ENCODE measurements around the gene BCL7B.

Gene BCL7B

DNA sequence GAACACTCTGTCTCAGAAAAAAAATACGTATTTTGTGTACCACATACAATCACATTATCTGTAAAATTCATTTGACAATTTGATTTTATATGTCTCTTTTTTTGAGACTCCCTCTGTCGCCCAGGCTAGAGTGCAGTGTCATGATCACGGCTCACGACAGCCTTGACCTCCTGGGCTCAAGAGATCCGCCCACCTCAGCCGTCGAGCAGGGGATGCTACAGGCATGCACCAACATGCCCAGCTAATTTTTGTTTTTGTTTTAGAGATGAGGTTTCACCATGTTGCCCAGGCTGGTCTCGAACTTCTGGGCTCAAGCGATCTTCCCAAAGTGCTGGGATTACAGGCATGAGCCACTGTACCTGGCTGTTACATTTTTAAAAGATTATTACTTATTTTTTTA is 23.7 kb downstream of the BCL7B start (continued):
- TF ChIP-seq ZNF707 (tag by site-specific recombination; IDR thresholded peaks at IDR 0.05) (no peak), ZNF510 (tag by site-specific recombination; IDR thresholded peaks at IDR 0.05; ENCODE audit: insufficient replicate concordance) (no peak), MZF1 (tag by site-specific recombination; IDR thresholded peaks at IDR 0.05; ENCODE audit: borderline replicate concordance) (no peak), ZNF610 (tag by site-specific recombination; IDR thresholded peaks at IDR 0.05; ENCODE audit: borderline replicate concordance) (no peak), ZBTB21 (tag by site-specific recombination; IDR thresholded peaks at IDR 0.05) (no peak), ZBTB48 (tag by site-specific recombination; IDR thresholded peaks at IDR 0.05) (no peak), EGR2 (tag by site-specific recombination; IDR thresholded peaks at IDR 0.05; ENCODE audit: low read depth) (peak; percentile 33; the same call in 1 of the 2 replicates), ZNF76 (tag by site-specific recombination; IDR thresholded peaks at IDR 0.05; ENCODE audit: borderline replicate concordance, low read depth) (no peak)
- TF ChIP-seq, protein P1, sequence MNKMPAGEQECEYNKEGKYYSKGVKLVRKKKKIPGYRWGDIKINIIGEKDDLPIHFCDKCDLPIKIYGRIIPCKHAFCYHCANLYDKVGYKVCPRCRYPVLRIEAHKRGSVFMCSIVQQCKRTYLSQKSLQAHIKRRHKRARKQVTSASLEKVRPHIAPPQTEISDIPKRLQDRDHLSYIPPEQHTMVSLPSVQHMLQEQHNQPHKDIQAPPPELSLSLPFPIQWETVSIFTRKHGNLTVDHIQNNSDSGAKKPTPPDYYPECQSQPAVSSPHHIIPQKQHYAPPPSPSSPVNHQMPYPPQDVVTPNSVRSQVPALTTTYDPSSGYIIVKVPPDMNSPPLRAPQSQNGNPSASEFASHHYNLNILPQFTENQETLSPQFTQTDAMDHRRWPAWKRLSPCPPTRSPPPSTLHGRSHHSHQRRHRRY (tag by site-specific recombination; IDR thresholded peaks at IDR 0.05): no peak

DNA sequence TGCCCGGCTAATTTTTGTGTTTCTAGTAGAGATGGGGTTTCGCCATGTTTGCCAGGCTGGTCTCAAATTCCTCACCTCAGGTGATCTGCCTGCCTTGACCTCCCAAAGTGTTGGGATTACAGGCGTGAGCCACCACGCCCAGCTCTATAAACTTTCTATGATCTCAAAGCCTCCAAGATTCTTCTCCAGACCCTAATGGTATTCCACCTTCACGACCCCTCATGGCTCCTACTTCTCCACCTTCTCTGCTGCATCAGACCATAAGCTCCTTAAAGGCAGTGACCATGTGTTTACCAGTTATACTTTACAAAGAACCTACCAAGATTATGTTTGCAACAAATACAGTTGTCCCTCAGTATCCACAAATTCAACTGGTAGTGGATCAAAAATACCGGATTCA is 25.3 kb downstream of the BCL7B start:
- no peaks in the 10 kb centered on the region for H3K9me3 ChIP-seq (ENCODE audit: control insufficient read depth, insufficient read depth, low read depth, low read length)
- no peak overlapping the region for H3K27ac ChIP-seq (ENCODE audit: extremely low read depth, low read depth, low read length)
- ChIA-PET POLR2A (interaction anchor here (1.9 kb wide), 1 partner anchor 10 kb away, joined by 12 read pairs; the partner anchor contains the start of gene BAZ1B), CTCF (no interaction called here)
- H3K36me3 ChIP-seq (ENCODE audit: control insufficient read depth in 2 of 2, insufficient read depth in 1 of 2, low read length in 2 of 2): peaks cover 0 to 9% of the 10 kb centered on the region in 2 experiments; a peak in 2 of 3 replicates
- H3K4me3 ChIP-seq (ENCODE audit: low read depth, low read length): no peak overlapping the region
- H3K4me1 ChIP-seq (ENCODE audit: control insufficient read depth, insufficient read depth, low read length): no peaks in the 10 kb centered on the region
- TF ChIP-seq ZNF175 (tag by site-specific recombination; IDR thresholded peaks at IDR 0.05) (no peak), ZNF184 (tag by site-specific recombination; IDR thresholded peaks at IDR 0.05) (peak; percentile 92; the same call in 1 of the 2 replicates), ZFP3 (tag by site-specific recombination; IDR thresholded peaks at IDR 0.05; ENCODE audit: low read depth) (no peak)

DNA sequence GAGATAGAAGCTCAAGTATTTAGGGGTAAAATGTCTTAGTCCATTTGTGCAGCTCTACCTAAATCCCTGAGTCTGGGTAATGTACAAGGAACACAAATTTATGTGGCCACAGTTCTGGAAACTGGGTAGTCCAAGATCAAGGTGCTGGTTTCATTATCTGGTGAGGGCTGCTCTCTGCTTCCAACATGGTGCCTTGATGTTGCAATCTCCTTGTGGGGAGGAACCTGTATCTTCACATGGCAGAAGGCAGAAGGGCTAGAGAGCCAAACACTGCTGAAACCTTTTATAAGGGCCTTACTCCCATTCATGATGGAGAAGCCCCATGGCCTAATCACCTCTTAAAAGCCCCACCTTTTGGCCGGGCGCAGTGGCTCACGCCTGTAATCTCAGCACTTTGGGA is 26.7 kb downstream of the BCL7B start:
- ChIA-PET POLR2A (no interaction called here), CTCF (interaction anchor here (0.7 to 1.1 kb wide), 2 partner anchors 13 to 37 kb away, joined by 3 to 5 read pairs; no protein-coding TSS in a partner anchor)
- no peaks in the 10 kb centered on the region for H3K9me3 ChIP-seq (ENCODE audit: control insufficient read depth, insufficient read depth, low read depth, low read length)
- H3K4me1 ChIP-seq (ENCODE audit: control insufficient read depth, insufficient read depth, low read length): no peaks in the 10 kb centered on the region
- H3K27ac ChIP-seq (ENCODE audit: extremely low read depth, low read depth, low read length): no peak overlapping the region
- H3K4me3 ChIP-seq (ENCODE audit: low read depth, low read length): no peak overlapping the region
- H3K36me3 ChIP-seq (ENCODE audit: control insufficient read depth in 2 of 2, insufficient read depth in 1 of 2, low read length in 2 of 2): no peaks in the 10 kb centered on the region; a peak in 1 of 3 replicates
- TF ChIP-seq, protein P2, sequence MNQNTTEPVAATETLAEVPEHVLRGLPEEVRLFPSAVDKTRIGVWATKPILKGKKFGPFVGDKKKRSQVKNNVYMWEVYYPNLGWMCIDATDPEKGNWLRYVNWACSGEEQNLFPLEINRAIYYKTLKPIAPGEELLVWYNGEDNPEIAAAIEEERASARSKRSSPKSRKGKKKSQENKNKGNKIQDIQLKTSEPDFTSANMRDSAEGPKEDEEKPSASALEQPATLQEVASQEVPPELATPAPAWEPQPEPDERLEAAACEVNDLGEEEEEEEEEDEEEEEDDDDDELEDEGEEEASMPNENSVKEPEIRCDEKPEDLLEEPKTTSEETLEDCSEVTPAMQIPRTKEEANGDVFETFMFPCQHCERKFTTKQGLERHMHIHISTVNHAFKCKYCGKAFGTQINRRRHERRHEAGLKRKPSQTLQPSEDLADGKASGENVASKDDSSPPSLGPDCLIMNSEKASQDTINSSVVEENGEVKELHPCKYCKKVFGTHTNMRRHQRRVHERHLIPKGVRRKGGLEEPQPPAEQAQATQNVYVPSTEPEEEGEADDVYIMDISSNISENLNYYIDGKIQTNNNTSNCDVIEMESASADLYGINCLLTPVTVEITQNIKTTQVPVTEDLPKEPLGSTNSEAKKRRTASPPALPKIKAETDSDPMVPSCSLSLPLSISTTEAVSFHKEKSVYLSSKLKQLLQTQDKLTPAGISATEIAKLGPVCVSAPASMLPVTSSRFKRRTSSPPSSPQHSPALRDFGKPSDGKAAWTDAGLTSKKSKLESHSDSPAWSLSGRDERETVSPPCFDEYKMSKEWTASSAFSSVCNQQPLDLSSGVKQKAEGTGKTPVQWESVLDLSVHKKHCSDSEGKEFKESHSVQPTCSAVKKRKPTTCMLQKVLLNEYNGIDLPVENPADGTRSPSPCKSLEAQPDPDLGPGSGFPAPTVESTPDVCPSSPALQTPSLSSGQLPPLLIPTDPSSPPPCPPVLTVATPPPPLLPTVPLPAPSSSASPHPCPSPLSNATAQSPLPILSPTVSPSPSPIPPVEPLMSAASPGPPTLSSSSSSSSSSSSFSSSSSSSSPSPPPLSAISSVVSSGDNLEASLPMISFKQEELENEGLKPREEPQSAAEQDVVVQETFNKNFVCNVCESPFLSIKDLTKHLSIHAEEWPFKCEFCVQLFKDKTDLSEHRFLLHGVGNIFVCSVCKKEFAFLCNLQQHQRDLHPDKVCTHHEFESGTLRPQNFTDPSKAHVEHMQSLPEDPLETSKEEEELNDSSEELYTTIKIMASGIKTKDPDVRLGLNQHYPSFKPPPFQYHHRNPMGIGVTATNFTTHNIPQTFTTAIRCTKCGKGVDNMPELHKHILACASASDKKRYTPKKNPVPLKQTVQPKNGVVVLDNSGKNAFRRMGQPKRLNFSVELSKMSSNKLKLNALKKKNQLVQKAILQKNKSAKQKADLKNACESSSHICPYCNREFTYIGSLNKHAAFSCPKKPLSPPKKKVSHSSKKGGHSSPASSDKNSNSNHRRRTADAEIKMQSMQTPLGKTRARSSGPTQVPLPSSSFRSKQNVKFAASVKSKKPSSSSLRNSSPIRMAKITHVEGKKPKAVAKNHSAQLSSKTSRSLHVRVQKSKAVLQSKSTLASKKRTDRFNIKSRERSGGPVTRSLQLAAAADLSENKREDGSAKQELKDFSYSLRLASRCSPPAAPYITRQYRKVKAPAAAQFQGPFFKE (tag by site-specific recombination; IDR thresholded peaks at IDR 0.05; ENCODE audit: borderline replicate concordance): no peak
